Calu3 (cell line): ENCODE results near the gene ATP8A2. TPM values are rescaled to one million over a fixed set of nuclear protein-coding genes. Genes with fewer than 3 reads are reported as not detected.
"Not testable (repeated sequence)": the region's sequence is repeated elsewhere in the genome, so short reads cannot be mapped to it uniquely, and the experiment has no call there.

Experiments used
- BruUV-seq: library from RNA; stranded (reverse); fragments of 400-500 nt; replicated peaks from 2 replicates; lab custom pipeline; 2021; lab: Mats Ljungman, UMichigan
- CTCF ChIA-PET: fragments of 300-600 bp; sonication (Branson Sonifier 250); formaldehyde crosslinking; loops from one replicate; lab custom pipeline; 2022; ENCODE audit warnings: antibody characterized with exemption; lab: Charles Lee
- DNase-seq: peaks from one replicate; pipeline ENCODE4 v3.0.0; 2022
- H3K27ac Mint-ChIP-seq: one replicate; pipeline ENCODE4 v1.8.0; 2022; ENCODE audit warnings: mixed read lengths; ENCODE audit not compliant: unreplicated experiment
- H3K27me3 Mint-ChIP-seq: one replicate; pipeline ENCODE4 v1.8.0; 2022; ENCODE audit warnings: mixed read lengths; ENCODE audit not compliant: unreplicated experiment
- H3K36me3 Mint-ChIP-seq: one replicate; pipeline ENCODE4 v1.8.0; 2022; ENCODE audit warnings: mild to moderate bottlenecking, moderate library complexity, mixed read lengths; ENCODE audit not compliant: insufficient read depth, unreplicated experiment
- H3K4me1 Mint-ChIP-seq: one replicate; pipeline ENCODE4 v1.8.0; 2022; ENCODE audit warnings: mild to moderate bottlenecking, low read depth, mixed read lengths; ENCODE audit not compliant: unreplicated experiment
- H3K4me3 Mint-ChIP-seq: one replicate; pipeline ENCODE4 v1.8.0; 2022; ENCODE audit warnings: mild to moderate bottlenecking, low read depth, moderate library complexity, mixed read lengths; ENCODE audit not compliant: unreplicated experiment
- H3K9me3 Mint-ChIP-seq: one replicate; pipeline ENCODE4 v1.8.0; 2022; ENCODE audit warnings: low read depth, mixed read lengths; ENCODE audit not compliant: unreplicated experiment
- intact Hi-C: fragments of 100-400 bp; cut with micrococcal nuclease; formaldehyde crosslinking; loops from one replicate; pipeline ENCODE4 v1.10.0; 2022; ENCODE audit not compliant: unreplicated experiment
- total RNA-seq: library from RNA; stranded (reverse); gene quantifications from 2 replicates; pipeline ENCODE4 v1.2.3, GENCODE V29; 2022
- TF ChIP-seq, protein P1 (sequence below): fragments of 200-600 bp; IDR thresholded peaks from one replicate; pipeline ENCODE4 v1.8.0; 2022; ENCODE audit warnings: antibody characterized with exemption; ENCODE audit not compliant: unreplicated experiment

ATP8A2 gene
- total RNA-seq, 1 experiment from 2014 or later, result 0.05 TPM

DNA sequence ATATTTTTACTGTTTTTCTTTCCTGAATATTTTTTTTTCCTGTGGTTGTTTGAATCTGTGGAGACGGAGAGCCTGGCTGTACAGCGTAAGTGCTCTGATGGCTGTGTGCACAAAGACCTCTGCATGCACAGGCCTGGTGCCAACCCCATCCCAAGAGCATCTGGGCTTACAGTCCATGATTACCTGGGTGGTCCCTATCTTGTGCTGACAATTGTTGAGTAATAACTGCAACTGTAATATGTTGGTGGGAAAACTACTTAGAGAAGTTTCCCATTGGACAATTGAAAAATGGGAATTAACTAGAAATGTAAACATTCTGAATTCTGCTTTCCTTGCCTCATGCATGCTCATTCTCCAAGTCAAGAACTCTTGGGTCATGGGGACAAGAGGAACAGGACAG, 411.3 kb downstream of the ATP8A2 start:
- CTCF ChIA-PET, result no interaction called here
- Mint-ChIP-seq H3K4me3 (no peak overlapping the region), H3K27ac (no peak overlapping the region), H3K9me3 (no peaks in the 10 kb centered on the region), H3K36me3 (no peaks in the 10 kb centered on the region), H3K27me3 (peaks cover 19% of the 10 kb centered on the region), H3K4me1 (no peaks in the 10 kb centered on the region)
- no TSS peak for BruUV-seq
- TF ChIP-seq, protein P1, sequence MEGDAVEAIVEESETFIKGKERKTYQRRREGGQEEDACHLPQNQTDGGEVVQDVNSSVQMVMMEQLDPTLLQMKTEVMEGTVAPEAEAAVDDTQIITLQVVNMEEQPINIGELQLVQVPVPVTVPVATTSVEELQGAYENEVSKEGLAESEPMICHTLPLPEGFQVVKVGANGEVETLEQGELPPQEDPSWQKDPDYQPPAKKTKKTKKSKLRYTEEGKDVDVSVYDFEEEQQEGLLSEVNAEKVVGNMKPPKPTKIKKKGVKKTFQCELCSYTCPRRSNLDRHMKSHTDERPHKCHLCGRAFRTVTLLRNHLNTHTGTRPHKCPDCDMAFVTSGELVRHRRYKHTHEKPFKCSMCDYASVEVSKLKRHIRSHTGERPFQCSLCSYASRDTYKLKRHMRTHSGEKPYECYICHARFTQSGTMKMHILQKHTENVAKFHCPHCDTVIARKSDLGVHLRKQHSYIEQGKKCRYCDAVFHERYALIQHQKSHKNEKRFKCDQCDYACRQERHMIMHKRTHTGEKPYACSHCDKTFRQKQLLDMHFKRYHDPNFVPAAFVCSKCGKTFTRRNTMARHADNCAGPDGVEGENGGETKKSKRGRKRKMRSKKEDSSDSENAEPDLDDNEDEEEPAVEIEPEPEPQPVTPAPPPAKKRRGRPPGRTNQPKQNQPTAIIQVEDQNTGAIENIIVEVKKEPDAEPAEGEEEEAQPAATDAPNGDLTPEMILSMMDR, result no peak
- intact Hi-C loops, result no loop called here
- no peak for DNase-seq

- DNase-seq, result no peak
- Mint-ChIP-seq H3K36me3 (no peaks in the 10 kb centered on the region), H3K27ac (no peak overlapping the region), H3K4me1 (no peaks in the 10 kb centered on the region), H3K4me3 (no peak overlapping the region), H3K9me3 (no peaks in the 10 kb centered on the region), H3K27me3 (peaks cover 14% of the 10 kb centered on the region)
- intact Hi-C loops, result no loop called here
- CTCF ChIA-PET, result no interaction called here
- no TSS peak for BruUV-seq
- TF ChIP-seq, protein P1, result no peak
Measured at GRCh38 chr13:25783601-25784024, 411.8 kb downstream of the ATP8A2 start.

DNA sequence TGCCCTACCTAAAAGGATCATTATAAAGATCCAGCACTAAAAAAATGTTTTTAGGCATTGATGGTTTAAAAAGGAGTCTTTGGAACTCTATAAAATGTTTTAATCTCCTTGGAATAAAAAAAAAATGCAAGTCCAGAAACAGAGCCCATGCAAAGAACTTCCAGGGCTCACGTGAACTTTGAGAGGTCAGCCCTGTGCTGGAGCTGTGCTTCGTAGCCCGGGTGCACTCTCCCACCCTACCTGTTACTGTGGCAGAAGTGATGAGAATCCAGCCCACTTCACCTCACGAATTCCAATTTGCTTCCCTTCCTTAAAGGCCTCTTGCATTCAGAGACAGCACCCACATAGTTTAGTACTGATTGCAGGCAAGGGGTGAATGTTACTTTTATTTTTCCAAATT, 412.3 kb downstream of the ATP8A2 start:
- BruUV-seq, result no TSS peak
- CTCF ChIA-PET, result no interaction called here
- intact Hi-C loops, result no loop called here
- Mint-ChIP-seq H3K9me3 (no peaks in the 10 kb centered on the region), H3K4me3 (no peak overlapping the region), H3K4me1 (no peaks in the 10 kb centered on the region), H3K27me3 (peaks cover 9% of the 10 kb centered on the region), H3K36me3 (no peaks in the 10 kb centered on the region), H3K27ac (no peak overlapping the region)
- TF ChIP-seq, protein P1, result no peak
- DNase-seq, result no peak

GRCh38 chr13:25790137-25790536, 418.4 kb downstream of the ATP8A2 start:
- H3K36me3 Mint-ChIP-seq, H3K27ac Mint-ChIP-seq, BruUV-seq, H3K4me3 Mint-ChIP-seq, H3K9me3 Mint-ChIP-seq, intact Hi-C loops, DNase-seq, CTCF ChIA-PET, H3K4me1 Mint-ChIP-seq: not testable (repeated sequence)
- peaks cover 22% of the 10 kb centered on the region for H3K27me3 Mint-ChIP-seq

- no peaks in the 10 kb centered on the region for H3K9me3 Mint-ChIP-seq
- no peak overlapping the region for H3K27ac Mint-ChIP-seq
- TF ChIP-seq, protein P1, result no peak
- intact Hi-C loops, result no loop called here
- no peak for DNase-seq
- H3K36me3 Mint-ChIP-seq, result no peaks in the 10 kb centered on the region
- no peak overlapping the region for H3K4me3 Mint-ChIP-seq
- no TSS peak for BruUV-seq
- no peaks in the 10 kb centered on the region for H3K4me1 Mint-ChIP-seq
- CTCF ChIA-PET, result no interaction called here
- peaks cover 17% of the 10 kb centered on the region for H3K27me3 Mint-ChIP-seq
Measured at GRCh38 chr13:25795277-25795676, 423.5 kb downstream of the ATP8A2 start.
